Right lobe of liver (tissue), 4 donors: Measurements from ENCODE around the gene NPSR1.

Experiments
- POLR2A ChIP-seq: fragments of 450-650 bp; IDR thresholded peaks from one replicate; pipeline ENCODE4 v1.6.1; 2017; ENCODE audit warnings: antibody characterized with exemption, mild to moderate bottlenecking
- TF ChIP-seq, protein P1 (sequence below), 4 donors: fragments of 200-600 bp in 3 of 4; fragments of 450-650 bp in 1 of 4; IDR thresholded peaks; one replicate each; pipeline versions ENCODE4 v1.5.1 to v1.8.0; 2016 to 2022; ENCODE audit warnings: antibody characterized with exemption in 4 of 4, mild to moderate bottlenecking in 2 of 4
- donor health status: DM: no; HTN: no; CAD: no.
- donor health status: DM: no; HTN: no; CAD: no.
- donor health status: DM: no; HTN: yes; CAD: no.

GRCh38 chr7:34664755-34665154, 6.7 kb downstream of the NPSR1 start:
- no peak for TF ChIP-seq POLR2A
- TF ChIP-seq, protein P1, sequence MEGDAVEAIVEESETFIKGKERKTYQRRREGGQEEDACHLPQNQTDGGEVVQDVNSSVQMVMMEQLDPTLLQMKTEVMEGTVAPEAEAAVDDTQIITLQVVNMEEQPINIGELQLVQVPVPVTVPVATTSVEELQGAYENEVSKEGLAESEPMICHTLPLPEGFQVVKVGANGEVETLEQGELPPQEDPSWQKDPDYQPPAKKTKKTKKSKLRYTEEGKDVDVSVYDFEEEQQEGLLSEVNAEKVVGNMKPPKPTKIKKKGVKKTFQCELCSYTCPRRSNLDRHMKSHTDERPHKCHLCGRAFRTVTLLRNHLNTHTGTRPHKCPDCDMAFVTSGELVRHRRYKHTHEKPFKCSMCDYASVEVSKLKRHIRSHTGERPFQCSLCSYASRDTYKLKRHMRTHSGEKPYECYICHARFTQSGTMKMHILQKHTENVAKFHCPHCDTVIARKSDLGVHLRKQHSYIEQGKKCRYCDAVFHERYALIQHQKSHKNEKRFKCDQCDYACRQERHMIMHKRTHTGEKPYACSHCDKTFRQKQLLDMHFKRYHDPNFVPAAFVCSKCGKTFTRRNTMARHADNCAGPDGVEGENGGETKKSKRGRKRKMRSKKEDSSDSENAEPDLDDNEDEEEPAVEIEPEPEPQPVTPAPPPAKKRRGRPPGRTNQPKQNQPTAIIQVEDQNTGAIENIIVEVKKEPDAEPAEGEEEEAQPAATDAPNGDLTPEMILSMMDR (IDR thresholded peaks at IDR 0.05), result no peak
